GM19397 (cell line): ENCODE data around the gene KIRREL2.
"Not testable (repeated sequence)": the region's sequence is repeated elsewhere in the genome, so short reads cannot be mapped to it uniquely, and the experiment has no call there.

Experiments used
- ATAC-seq: cut with Tn5 transposase; IDR thresholded peaks from one replicate; pipeline ENCODE4 v1.9.1; 2021; ENCODE audit warnings: mild to moderate bottlenecking, moderate library complexity; ENCODE audit not compliant: unreplicated experiment

Gene KIRREL2

DNA sequence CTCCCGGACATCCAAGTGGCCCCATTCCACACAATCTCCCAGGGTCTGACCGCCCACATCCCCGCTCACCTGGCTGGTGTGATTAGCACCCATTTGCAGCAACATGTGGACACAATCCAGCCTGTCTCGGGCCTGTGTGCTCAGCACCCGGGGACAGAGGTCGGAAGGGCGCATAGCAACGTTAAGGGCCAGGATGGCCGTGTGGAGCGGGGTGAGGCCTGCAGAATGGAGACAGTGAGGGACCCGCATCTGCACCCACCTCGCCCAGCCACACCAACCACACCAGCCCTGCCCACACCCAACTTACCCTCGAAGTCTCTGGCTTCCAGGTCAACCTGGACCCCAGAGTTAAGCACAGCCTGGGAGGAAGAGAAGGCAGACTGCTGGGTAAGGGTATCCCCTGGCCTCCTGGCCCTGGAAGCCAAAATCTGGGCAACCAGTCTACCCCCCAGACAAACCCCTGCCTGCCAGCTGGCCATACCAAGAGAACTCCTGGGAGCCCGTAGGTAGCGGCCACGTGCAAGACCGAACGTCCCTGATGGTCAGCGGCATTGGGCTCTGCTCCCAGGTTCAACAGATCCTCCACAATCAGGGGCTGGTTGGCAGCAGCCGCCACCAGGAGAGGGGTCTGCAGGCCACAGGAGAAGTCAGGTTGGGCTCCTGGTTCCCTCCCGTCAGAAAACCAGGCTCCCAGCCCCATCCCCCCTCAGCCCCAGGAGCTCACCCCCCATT is 39.4 kb downstream of the KIRREL2 start:
- no peak for ATAC-seq

DNA sequence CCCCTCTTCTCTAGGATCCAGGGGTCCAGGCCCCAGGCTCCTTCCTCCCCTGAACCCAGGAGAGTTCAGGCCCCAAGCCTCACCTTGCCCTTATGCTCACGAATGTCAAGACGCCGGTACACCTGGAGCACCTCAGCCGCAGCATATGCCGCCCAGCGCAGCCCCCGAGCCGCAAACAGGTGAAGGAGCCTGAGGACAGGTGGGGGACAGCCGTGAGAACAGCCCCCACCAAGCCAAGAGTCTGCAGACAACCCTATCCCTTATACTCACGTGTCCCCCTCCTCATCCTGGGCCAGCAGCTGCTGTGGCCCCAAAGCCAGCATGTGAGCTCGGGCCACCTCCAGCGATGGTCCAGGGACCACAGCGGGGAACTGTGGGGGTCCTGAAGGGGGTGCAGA is 39.9 kb downstream of the KIRREL2 start:
- ATAC-seq, result no peak

DNA sequence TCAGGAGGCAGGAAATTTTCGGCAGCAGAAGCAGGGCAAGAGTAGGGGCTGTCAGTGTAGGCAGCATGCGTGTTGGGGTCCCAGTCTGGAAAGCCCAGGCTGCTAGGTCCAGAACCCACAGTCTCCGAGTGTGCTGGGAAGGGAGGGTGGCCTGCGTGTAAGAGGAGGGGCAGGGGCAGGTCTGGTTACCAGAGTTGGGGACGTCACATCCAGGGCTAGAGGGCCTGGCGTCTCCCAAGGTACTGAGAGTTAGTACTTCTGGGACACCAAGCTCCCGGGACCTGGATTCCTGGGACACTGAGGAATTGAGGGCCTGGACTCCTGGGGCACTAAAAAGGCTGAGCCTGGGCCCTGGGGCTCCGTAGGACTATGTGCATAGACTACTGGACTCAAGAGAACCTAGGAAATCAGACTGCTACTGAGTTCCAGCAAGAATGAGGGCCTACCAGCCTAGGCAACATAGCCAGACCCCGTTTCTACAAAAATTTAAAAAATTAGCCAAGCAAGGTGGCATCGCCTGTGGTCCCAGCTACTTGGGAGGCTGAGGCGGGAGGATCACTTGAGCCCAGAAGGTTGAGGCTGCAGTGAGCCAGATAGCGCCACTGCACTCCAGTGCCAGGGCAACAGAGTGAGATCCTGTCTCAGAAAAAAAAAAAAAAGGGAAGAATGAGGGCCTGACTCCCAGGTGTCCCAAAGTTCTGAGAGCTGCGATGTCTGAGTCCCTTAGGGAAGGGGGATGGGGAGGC is 41.2 kb downstream of the KIRREL2 start:
- no peak for ATAC-seq

DNA sequence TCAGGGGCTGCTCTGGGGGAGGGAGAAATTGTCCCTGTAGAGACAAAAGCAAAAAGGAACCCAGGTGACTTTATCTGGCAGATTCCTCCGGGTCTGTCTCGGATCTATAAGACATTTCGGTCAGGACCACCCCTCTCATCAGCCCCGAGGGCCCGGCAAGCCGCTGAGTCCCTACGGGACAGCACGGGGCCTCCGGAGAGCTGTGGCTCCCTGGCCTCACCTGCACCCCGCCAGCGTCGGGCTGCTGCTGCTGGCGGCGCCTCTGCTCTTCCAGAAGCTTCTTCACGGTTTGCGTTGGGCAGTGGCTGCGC is 41.7 kb downstream of the KIRREL2 start:
- no peak for ATAC-seq

DNA sequence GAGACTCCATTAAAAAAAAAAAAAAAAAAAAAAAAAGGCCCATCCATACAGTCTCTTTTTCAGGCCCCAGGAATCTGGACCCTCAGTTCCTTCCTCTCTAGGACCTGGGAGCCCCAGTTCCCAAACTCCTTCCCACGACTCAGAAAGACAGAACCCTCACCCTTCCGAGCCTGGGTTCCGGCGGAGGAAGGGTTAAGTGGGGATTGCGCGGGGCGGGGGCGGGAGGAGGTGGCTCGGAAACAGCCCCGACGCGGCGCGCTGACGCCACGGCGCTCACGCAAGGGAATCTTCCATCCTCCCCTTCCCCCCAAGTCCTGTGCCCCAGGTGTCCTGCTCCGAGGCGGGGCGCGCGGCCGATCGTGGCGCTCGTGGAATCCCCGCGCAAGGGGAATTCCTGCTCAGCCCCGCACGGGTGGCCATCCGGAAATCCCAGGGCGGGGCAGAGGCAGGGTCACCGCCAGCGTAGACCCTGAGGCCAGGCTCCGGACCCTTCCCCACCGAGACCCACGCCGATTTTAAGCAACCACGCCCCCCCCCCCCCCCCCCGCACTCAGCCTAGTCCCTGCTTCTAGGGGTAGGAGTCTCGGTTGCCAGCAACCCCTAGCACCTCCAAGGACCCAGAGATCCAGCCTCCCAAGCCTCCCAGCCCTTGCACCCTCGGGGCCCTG is 43.0 kb downstream of the KIRREL2 start:
- ATAC-seq, result peak; percentile 49

DNA sequence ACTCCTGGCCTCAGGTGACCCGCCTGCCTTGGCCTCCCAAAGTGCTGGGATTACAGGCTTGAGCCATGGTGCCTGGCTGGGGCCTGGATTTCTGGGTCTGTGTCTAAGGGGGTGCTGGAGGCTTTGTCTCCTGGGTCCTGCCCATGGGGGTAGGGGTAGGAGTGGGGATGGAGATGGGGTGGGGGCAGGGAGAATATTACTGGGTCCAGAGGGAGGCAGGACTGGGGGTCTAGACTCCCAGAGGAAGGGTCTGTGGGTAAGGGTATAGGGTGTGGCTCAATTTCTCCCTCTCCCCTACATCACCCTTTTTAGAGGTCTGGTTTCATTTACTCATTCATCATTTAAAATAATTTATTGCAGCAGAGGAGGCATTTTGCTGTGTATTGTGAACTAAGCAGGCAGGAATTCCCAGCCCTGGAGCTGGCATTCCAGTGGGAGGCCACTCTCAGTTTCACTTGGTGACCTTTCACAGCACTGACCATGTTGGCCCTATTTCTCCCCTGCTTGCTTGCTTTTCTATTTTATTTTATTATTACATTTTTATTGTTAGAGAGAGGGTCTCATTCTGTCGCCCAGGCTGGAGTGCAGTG is 44.4 kb downstream of the KIRREL2 start:
- ATAC-seq, result no peak

DNA sequence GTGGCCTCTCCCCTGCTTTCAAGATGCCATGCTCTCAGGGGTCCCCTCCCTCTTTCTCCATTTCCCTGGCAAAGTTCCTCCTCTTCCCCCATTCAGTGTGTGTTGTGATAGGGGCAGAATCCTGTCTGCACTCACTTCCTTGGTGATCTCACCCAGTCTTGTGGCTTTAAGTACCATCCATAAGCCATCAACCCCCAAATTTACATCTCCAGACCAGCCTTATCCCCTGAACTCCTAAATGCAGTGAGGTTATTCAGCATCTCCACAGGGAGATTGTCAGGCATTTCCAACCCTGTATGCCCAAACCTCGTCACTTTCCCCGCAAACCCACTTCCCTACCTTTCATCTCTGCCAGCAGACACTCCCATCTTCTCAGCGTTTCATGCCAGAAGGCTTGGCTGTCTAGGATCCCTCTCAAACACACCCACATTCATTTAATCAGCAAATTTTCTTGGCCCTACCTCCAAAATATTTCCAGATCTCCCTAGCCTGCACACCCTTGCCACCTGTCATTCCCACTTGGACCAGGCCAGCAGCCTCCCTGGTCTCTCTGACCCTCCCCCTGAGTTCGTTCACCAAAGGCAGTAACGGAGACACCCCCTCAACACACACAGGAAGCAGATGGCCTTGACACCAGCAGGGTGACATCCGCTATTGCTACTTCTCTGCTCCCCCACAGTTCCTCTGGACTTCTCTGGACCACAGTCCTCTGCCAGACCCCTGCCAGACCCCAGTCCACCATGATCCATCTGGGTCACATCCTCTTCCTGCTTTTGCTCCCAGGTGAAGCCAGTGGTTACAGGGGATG is 45.3 kb downstream of the KIRREL2 start, which contains the start of gene HCST:
Gene HCST, plus strand, starts transcription at position 676 of the 808 bp plus-strand sequence. Its CDS starts 65 bp downstream, at position 741.
- no peak for ATAC-seq

DNA sequence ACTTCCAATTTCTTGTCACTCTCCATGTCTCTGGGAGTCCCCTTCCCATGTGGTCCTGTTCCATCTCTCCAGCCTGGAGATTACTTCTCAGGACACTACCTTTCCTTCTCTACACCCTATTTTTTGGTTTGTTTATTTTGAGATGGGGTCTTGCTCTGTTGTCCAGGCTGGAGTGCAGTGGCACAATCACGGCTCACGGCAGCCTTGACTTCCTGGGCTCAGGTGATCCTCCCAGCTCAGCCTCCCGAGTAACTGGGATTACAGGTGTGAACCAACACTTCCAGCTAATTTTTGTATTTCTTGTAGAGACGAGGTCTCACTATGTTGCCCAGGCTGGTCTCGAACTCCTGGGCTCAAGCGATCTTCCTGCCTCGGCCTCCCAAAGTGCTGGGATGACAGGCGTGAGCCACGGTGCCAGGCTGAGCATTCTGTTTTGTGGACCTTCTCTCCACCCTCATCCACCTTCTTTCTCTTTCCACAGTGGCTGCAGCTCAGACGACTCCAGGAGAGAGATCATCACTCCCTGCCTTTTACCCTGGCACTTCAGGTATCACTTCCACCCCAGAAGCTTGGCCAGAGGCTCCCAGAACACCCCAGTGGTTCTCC is 46.3 kb downstream of the KIRREL2 start:
- ATAC-seq, result no peak

DNA sequence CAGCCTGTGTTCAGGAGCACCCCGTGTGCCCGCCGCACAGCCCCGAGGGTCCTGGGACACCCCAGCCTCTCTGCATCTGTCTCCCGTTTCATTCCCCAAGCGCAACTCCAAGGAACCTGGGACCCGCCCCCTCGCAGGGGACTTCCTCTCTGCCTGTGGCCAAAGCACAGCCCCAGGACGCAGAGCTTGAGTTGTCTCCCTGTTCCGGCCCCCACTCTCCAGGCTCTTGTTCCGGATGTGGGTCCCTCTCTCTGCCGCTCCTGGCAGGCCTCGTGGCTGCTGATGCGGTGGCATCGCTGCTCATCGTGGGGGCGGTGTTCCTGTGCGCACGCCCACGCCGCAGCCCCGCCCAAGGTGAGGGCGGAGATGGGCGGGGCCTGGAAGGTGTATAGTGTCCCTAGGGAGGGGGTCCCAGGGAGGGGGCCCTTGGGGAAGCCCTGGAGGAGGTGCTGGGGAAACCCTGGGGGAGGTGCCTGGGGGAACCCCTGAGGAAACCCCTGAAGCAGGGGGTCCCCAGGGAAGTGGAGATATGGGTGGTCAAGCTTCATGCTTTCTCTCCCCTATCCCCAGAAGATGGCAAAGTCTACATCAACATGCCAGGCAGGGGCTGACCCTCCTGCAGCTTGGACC is 47.0 kb downstream of the KIRREL2 start:
- peak; percentile 34 for ATAC-seq

DNA sequence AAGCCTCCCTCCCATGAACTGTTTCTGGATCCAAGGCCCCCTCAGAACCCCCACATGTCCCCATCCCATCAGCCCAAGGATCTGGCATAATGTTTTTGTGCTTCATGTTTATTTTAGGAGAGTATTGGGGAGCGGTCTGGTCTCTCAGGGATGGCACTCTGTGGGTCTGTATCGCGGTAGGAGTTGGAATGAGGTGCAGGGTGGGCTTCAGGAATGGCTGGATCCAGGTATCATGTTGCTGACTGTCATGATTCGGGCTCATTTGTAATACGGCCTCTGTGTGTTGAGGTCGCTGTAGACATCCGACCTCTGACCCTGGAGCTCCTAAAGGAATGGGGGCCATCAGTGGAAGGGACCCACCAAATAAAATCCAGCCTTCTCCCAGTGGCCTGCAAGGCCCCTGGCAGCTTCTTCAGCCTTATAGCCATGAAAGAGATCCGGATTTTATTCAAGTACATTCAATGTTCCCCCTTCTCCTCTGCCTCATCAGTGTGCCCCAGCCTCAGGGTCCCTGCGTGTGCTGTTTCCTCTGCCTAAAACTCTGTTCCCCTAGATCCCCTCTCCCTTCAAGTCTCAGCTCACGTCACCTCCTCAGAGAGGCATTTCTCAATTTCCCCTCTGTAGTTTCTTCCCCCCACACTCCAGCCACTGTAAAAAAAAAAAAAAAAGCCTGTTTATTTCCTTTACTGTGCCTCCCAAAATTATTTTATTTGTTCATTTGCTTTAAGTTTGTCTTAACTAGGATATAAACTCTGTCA is 47.8 kb downstream of the KIRREL2 start:
- no peak for ATAC-seq

DNA sequence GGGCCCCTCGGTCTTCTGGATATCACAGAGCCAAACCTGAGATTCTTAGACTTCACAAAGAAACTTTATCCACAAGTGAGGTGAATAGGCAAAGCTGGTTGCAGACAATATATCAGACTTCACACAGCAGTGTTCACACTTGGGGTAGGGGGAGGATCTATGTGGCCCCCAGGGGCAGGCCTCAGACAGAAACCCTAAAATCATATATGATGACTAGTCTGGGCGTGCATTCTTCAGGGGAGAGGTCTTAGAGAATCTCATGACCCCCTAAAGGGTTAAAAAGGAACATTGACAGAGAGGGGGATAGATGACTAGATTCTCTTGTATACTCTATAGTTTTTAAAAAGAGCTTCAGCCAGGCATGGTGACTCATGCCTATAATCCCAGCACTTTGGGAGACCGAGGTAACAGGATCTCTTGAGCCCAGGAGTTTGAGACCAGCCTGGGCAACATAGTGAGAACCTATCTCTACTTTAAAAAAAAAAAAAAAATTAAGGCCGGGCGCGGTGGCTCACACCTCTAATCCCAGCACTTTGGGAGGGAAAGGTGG is 48.5 kb downstream of the KIRREL2 start:
- no peak for ATAC-seq

DNA sequence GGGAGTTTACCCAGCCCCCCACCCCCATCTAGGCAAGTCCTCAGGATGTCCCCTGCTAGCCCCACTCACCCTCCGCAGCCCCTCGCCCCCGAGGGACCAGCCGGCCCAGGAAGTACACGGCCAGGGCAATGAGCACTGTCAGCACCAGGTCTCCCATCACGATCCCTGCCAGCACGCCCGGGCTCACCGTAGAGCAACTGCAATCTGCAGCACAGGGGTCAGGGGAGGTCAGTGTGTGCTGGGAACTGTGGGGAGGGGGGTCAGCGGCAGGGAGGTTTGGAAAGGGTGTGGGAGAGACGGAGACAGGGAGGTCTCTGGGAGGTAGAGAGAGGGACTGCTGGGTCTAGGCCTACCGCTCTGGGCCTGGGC is 50.6 kb downstream of the KIRREL2 start:
- no peak for ATAC-seq

DNA sequence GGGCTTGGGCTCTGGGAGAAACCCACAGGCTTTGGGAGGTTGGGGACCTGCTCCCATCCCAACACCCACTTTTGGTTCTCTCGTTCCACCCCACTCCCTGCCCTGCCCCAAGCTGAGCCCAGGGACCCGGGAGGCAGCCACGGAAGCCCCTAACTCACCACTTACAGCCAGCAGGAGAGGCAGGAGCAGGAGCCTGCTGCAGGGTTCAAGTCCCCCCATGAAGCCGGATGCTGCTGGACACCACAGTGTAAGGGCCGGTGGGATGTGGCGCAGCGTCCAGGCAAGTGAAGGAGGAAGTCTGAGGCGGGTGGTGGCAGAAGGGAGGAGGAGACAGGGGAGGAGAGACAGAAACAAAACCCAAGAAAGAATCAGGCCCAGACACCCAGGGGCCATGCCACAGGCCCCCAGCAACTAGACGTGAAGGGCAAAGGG is 51.3 kb downstream of the KIRREL2 start, which contains the start of gene TYROBP:
Gene TYROBP, minus strand, starts transcription at position 286 of the 432 bp plus-strand sequence. Its CDS starts 67 bp downstream, at position 219.
- ATAC-seq, result no peak

DNA sequence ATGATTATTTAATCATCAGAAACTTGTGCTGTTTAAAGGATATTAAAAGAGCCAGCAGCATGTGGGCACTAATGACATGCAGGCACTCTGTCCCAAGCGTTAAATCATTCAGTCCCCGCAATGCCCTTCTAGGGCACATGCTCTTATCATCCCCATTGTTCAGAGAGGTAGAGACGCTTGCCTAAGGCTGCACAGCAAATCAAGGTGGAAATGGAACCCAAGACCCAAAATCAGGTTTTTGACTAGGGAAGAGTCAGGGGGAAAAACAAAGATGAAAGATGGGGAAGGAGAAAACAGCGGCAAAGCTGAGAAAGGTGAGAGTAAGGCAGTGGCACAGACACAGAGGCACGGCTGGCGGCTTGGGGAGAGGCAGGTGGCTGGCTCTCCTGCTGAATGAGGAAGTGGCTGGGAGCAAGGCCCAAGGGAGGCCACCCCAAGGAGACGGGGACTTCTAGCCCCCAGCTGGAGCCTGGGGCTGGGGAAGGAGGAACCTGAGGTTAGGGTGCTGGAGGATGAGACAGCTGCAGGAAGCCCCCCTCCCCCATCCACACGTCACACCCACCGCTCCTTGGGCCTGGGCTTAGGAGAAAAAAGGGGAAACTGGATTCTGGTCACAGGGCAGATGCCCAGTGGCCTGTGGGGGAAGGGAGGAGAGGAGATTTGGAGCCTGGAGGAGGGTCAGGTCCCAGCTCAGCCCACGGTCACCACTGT is 52.4 kb downstream of the KIRREL2 start:
- ATAC-seq, result peak; percentile 46

DNA sequence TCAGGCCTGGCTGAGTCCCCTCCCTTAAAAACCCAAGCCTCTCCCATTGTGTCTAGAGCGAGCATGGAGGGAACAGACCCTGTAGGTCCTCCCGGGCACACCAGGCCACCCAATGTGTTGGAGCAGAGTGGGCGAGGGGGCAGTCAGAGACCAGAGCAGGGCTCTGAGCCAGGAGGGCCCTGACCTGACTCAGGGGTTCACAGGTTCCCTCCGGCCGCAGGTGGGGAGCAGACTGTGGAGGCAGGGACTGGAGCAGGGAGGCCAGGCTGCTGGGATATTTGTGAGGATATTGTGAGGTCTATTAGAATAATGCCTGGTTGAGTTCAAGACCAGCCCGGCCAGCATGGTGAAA is 52.9 kb downstream of the KIRREL2 start:
- ATAC-seq, result no peak

DNA sequence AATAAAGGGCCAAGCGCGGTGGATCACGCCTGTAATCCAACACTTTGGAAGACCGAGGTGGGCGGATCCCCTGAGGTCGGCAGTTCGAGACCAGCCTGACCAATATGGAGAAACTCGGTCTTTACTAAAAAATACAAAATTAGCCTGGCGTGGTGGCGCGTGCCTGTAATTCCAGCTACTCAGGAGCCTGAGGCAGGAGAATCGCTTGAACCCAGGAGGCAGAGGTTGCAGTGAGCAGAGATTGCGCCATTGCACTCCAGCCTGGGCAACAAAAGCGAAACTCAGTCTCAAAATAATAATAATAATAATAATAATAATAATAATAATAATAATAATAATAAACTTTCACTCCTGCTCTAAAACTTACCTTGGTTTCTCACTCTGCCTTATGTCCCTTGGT is 53.6 kb downstream of the KIRREL2 start:
- ATAC-seq, result not testable (repeated sequence)

DNA sequence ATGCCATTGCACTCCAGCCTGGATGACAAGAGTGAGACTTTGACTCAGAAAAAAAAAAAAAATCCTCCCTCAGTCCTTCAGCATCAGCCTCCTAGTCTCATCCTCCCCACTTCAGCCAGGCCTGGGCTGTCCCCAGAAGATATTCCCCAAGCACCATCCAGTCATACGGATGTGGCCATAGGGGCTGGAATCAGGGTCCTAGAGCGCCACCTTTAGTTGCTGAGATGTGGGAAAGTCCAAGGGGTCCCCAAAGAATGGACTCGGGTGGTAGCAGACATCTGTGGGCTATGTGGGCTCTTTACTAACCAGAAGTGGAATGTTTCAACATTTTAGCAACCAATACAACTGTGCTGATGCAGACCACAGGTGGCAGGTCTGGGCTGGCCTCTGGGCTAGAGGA is 54.5 kb downstream of the KIRREL2 start:
- no peak for ATAC-seq

DNA sequence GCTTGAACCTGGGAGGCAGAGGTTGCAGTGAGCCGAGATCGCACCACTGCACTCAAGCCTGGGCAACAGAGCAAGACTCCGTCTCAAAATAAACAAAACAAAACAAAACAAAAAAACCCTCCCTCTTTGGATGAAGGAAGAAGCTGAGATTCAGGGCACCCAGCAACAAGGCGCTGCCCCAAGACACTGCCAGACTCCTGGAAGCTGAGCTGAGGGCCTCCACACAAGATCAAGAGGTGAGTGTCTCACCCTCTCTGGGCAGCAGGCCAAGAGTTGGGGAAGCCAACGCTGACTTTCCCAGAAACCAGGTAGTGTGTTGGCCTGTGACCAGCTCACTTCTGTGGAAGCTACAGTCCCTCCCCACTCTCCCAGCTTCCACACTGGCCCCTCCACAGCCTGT is 55.1 kb downstream of the KIRREL2 start:
- ATAC-seq, result no peak
